ENCODE data around the gene STAG2.

GRCh38 chrX:124151195-124151594, 189.7 kb downstream of the STAG2 start:
- TF ChIP-seq POLR2AphosphoS5 (IDR thresholded peaks at IDR 0.05; ENCODE audit: low read depth) (no peak), CTCF (IDR thresholded peaks at IDR 0.05; ENCODE audit: insufficient read depth, low read length) (no peak)
